Measurements from ENCODE around the gene TRHDE. TPM values are rescaled to one million over a fixed set of nuclear protein-coding genes. Genes with fewer than 3 reads are reported as not detected.
A peak's percentile ranks its signal among the peaks of the same experiment; 100 is the strongest.

Gene TRHDE
- total RNA-seq, 1 donor from 2014 or later: 16.7 TPM

DNA sequence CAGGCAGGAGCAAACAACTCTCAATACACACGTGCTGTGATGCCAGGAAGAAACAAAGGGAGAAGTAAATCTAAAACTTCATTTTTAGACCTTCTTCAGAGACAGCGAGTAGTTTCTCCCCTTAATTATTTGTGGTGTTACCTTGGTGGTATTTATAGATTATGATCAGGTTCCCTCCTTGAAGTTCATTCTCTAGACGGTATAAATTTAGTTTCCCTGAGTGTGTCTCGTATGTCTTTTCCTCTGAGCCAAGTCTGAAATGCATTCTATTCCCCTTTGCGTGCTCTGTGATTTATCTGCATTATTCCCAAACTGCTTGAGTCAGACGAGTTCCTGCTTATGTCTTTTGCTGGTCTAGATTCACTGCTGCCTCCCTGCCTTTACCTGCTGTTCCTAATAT, 65.2 kb downstream of the TRHDE start:
- no peaks in the 10 kb centered on the region for H3K36me3 Mint-ChIP-seq (ENCODE audit: unreplicated experiment)
- no peak for DNase-seq
- no peak overlapping the region for H3K4me3 Mint-ChIP-seq (ENCODE audit: unreplicated experiment)
- no peak overlapping the region for H3K27ac Mint-ChIP-seq (ENCODE audit: unreplicated experiment)
- H3K9me3 Mint-ChIP-seq (ENCODE audit: unreplicated experiment): peaks cover 1% of the 10 kb centered on the region
- no peaks in the 10 kb centered on the region for H3K4me1 Mint-ChIP-seq (ENCODE audit: low read depth, unreplicated experiment)
- TF ChIP-seq, protein P1, sequence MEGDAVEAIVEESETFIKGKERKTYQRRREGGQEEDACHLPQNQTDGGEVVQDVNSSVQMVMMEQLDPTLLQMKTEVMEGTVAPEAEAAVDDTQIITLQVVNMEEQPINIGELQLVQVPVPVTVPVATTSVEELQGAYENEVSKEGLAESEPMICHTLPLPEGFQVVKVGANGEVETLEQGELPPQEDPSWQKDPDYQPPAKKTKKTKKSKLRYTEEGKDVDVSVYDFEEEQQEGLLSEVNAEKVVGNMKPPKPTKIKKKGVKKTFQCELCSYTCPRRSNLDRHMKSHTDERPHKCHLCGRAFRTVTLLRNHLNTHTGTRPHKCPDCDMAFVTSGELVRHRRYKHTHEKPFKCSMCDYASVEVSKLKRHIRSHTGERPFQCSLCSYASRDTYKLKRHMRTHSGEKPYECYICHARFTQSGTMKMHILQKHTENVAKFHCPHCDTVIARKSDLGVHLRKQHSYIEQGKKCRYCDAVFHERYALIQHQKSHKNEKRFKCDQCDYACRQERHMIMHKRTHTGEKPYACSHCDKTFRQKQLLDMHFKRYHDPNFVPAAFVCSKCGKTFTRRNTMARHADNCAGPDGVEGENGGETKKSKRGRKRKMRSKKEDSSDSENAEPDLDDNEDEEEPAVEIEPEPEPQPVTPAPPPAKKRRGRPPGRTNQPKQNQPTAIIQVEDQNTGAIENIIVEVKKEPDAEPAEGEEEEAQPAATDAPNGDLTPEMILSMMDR (IDR thresholded peaks at IDR 0.05; ENCODE audit: partially characterized antibody, unreplicated experiment): no peak
- peaks cover 4% of the 10 kb centered on the region for H3K27me3 Mint-ChIP-seq (ENCODE audit: unreplicated experiment)

DNA sequence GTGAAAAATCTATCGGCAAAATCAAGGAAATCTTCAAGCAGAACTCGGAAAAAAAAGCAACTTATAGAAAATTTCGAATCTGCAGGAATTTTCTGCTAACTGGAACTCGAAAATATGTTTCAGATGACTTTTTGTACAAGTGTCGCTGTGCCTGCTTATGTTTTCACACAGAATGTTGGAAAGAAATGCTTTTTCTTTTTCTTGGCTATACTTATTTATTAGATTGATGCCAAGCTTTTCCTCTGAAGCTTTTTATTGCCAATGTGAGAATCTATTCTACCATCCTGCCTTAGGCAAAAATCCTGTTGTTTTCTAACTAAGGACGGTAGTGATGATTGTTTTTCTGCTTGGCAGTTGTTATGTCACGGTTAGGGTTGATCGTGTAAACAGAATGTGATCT, 65.8 kb downstream of the TRHDE start:
- peaks cover 4% of the 10 kb centered on the region for H3K27me3 Mint-ChIP-seq (ENCODE audit: unreplicated experiment)
- no peaks in the 10 kb centered on the region for H3K4me1 Mint-ChIP-seq (ENCODE audit: low read depth, unreplicated experiment)
- H3K36me3 Mint-ChIP-seq (ENCODE audit: unreplicated experiment): no peaks in the 10 kb centered on the region

DNA sequence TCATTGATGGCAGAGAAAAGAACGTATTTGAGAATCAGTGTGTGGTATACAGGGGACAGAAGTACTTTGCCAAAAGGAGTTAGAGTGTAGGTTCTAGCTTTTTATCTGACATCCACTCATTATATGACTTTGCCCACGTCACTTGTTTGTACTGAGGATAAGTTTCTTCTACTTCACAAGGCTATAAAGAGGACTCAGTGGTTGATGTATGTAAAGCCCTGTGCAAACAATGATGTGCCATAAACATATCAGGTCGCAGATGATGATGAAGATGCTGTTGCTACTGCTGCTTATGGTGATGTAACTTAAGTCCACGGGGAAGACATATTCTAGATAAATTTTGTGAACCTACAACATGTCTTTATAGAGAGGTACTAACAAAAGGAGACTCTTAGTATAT, 66.3 kb downstream of the TRHDE start:
- H3K27me3 Mint-ChIP-seq (ENCODE audit: unreplicated experiment): peaks cover 4% of the 10 kb centered on the region
- no peaks in the 10 kb centered on the region for H3K36me3 Mint-ChIP-seq (ENCODE audit: unreplicated experiment)
- H3K9me3 Mint-ChIP-seq (ENCODE audit: unreplicated experiment): peaks cover 1% of the 10 kb centered on the region
- no peak overlapping the region for H3K27ac Mint-ChIP-seq (ENCODE audit: unreplicated experiment)
- no peaks in the 10 kb centered on the region for H3K4me1 Mint-ChIP-seq (ENCODE audit: low read depth, unreplicated experiment)
- TF ChIP-seq, protein P1 (IDR thresholded peaks at IDR 0.05; ENCODE audit: partially characterized antibody, unreplicated experiment): no peak
- no peak for DNase-seq
- H3K4me3 Mint-ChIP-seq (ENCODE audit: unreplicated experiment): no peak overlapping the region

More for the DNA sequence above, 65.8 kb downstream of the TRHDE start:
- no peak for DNase-seq
- TF ChIP-seq, protein P1 (IDR thresholded peaks at IDR 0.05; ENCODE audit: partially characterized antibody, unreplicated experiment): no peak
- no peak overlapping the region for H3K27ac Mint-ChIP-seq (ENCODE audit: unreplicated experiment)
- peaks cover 1% of the 10 kb centered on the region for H3K9me3 Mint-ChIP-seq (ENCODE audit: unreplicated experiment)
- no peak overlapping the region for H3K4me3 Mint-ChIP-seq (ENCODE audit: unreplicated experiment)

DNA sequence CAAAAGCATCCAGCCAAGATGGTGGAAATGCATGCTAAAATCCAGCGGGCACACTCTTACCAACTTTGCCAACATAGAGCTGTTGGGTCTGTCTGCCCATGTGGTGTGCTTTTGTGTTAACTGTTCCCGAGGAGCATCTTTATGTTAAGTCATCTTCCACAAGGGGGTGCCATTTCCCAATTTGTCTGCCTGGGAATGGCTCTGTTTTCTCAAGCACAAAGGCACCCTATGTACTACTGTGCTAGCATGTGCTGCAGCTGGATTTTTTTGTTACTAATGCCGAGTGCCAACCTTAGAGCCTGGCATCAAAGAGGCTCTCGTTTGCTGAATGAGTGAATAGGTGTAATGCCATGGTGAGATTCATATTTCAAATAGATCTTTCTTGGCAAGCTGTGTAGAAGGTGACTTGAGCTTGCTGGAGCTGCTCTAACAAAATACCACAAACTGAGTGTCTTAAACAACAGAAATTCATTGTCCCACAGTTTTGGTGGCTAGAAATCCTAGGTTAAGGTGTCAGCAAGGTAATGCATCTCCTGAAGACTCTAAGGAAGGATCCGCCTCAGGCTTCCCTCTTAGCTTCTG, 74.3 kb downstream of the TRHDE start:
- no peak overlapping the region for H3K4me3 Mint-ChIP-seq (ENCODE audit: unreplicated experiment)
- peaks cover 14% of the 10 kb centered on the region for H3K4me1 Mint-ChIP-seq (ENCODE audit: low read depth, unreplicated experiment)
- no peaks in the 10 kb centered on the region for H3K36me3 Mint-ChIP-seq (ENCODE audit: unreplicated experiment)
- H3K27ac Mint-ChIP-seq (ENCODE audit: unreplicated experiment): peak overlapping the region; percentile 12
- DNase-seq: peak; percentile 65
- TF ChIP-seq, protein P1 (IDR thresholded peaks at IDR 0.05; ENCODE audit: partially characterized antibody, unreplicated experiment): peak; percentile 83
- peaks cover 1% of the 10 kb centered on the region for H3K9me3 Mint-ChIP-seq (ENCODE audit: unreplicated experiment)
- H3K27me3 Mint-ChIP-seq (ENCODE audit: unreplicated experiment): no peaks in the 10 kb centered on the region

DNA sequence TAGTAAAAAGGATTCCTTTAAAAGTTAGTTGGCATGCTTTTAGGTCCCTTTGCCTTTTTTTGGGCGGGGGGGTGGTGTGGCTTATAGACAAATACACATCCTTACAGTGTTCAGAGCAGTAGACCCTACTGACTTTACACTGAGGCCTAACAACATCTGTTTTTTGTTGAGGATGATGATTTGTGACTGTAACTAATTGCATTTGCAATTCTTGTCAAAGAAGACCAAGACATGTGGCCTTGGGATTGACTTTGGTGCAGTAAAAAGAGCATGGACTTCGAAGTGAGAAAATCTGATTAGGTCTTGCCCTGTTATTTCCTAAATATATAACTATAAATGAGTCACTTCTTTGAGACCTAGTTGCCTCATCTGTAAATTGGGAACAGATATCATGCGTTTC, 77.3 kb downstream of the TRHDE start:
- TF ChIP-seq, protein P1 (IDR thresholded peaks at IDR 0.05; ENCODE audit: partially characterized antibody, unreplicated experiment): no peak
- Mint-ChIP-seq H3K9me3 (ENCODE audit: unreplicated experiment) (peaks cover 1% of the 10 kb centered on the region), H3K27me3 (ENCODE audit: unreplicated experiment) (no peaks in the 10 kb centered on the region), H3K27ac (ENCODE audit: unreplicated experiment) (no peak overlapping the region), H3K4me3 (ENCODE audit: unreplicated experiment) (no peak overlapping the region), H3K4me1 (ENCODE audit: low read depth, unreplicated experiment) (peaks cover 14% of the 10 kb centered on the region), H3K36me3 (ENCODE audit: unreplicated experiment) (no peaks in the 10 kb centered on the region)
- DNase-seq: no peak
